H1 (cell line): Measurements from ENCODE around the gene LAMP5. TPM values are rescaled to one million over a fixed set of nuclear protein-coding genes. Genes with fewer than 3 reads are reported as not detected.
A peak's percentile ranks its signal among the peaks of the same experiment; 100 is the strongest.

Experiments used
- CEBPB ChIP-seq: IDR thresholded peaks from 2 replicates; pipeline ENCODE4 v1.6.1; 2012; ENCODE audit warnings: low read depth, low read length
- CHD2 ChIP-seq: IDR thresholded peaks from 2 replicates; pipeline ENCODE4 v1.6.1; 2012; ENCODE audit warnings: low read length, improper control_type of control experiment
- CREB1 ChIP-seq: IDR thresholded peaks from 2 replicates; pipeline ENCODE4 v1.6.1; 2012; ENCODE audit warnings: inconsistent platforms
- CTBP2 ChIP-seq: IDR thresholded peaks from 2 replicates; pipeline ENCODE4 v1.7.0; 2011; ENCODE audit warnings: borderline replicate concordance, mild to moderate bottlenecking, moderate library complexity, mixed read lengths, low read length; ENCODE audit not compliant: insufficient read depth, insufficient read length
- EGR1 ChIP-seq: IDR thresholded peaks from 2 replicates; pipeline ENCODE4 v1.6.1; 2011; ENCODE audit warnings: low read depth, low read length, borderline replicate concordance
- EZH2 ChIP-seq: fragments of 200-600 bp; sonication (generic); IDR thresholded peaks from 2 replicates; pipeline ENCODE4 v1.7.1; 2012; ENCODE audit warnings: low read depth, mild to moderate bottlenecking, moderate library complexity, low read length, inconsistent platforms; ENCODE audit not compliant: severe bottlenecking
- HDAC2 ChIP-seq, 2 experiments: fragments of 300-600 bp in 1 of 2; sonication (generic) in 1 of 2; IDR thresholded peaks; 2 replicates each; pipeline ENCODE4 v1.6.1; 2011 to 2012; ENCODE audit warnings: low read depth in 2 of 2, low read length in 2 of 2, mild to moderate bottlenecking in 2 of 2, moderate library complexity in 2 of 2, borderline replicate concordance in 1 of 2, inconsistent platforms in 1 of 2
- KDM1A ChIP-seq: fragments of 200-600, 300-600 bp; sonication (generic); IDR thresholded peaks from 2 replicates; pipeline ENCODE4 v1.7.1; 2016; ENCODE audit warnings: mild to moderate bottlenecking, low read length, borderline replicate concordance
- NRF1 ChIP-seq: IDR thresholded peaks from 2 replicates; pipeline ENCODE4 v1.6.1; 2011; ENCODE audit warnings: mild to moderate bottlenecking, low read depth, low read length, improper control_type of control experiment
- POLR2A ChIP-seq, 2 experiments: IDR thresholded peaks; 1 replicate in 1 of 2; 2 replicates in 1 of 2; pipeline ENCODE4 v1.6.1; 2011; ENCODE audit warnings: low read depth in 2 of 2, low read length in 2 of 2, mild to moderate bottlenecking in 2 of 2; ENCODE audit errors: control extremely low read depth in 1 of 2
- POLR2AphosphoS5 ChIP-seq: IDR thresholded peaks from 2 replicates; pipeline ENCODE4 v1.6.1; 2011; ENCODE audit warnings: low read depth, low read length
- RAD21 ChIP-seq, 2 experiments: IDR thresholded peaks in 1 of 2; conservative IDR thresholded peaks in 1 of 2; 2 replicates each; pipeline ENCODE4 v1.6.1; 2011; ENCODE audit warnings: low read depth in 2 of 2, low read length in 2 of 2, improper control_type of control experiment in 1 of 2, inconsistent platforms in 1 of 2, mild to moderate bottlenecking in 1 of 2, moderate library complexity in 1 of 2
- SAP30 ChIP-seq: fragments of 300-600 bp; sonication (generic); IDR thresholded peaks from 2 replicates; pipeline ENCODE4 v1.7.1; 2012; ENCODE audit warnings: low read length, moderate library complexity, mild to moderate bottlenecking, inconsistent platforms; ENCODE audit not compliant: insufficient read depth, insufficient replicate concordance
- SIN3A ChIP-seq, 2 experiments: IDR thresholded peaks in 1 of 2; conservative IDR thresholded peaks in 1 of 2; 2 replicates each; pipeline ENCODE4 v1.6.1; 2011 to 2012; ENCODE audit warnings: low read length in 2 of 2, improper control_type of control experiment in 1 of 2, low read depth in 1 of 2, mild to moderate bottlenecking in 1 of 2
- SIX5 ChIP-seq: IDR thresholded peaks from 2 replicates; pipeline ENCODE4 v1.6.1; 2011; ENCODE audit warnings: mild to moderate bottlenecking, low read depth, low read length
- SP2 ChIP-seq: IDR thresholded peaks from 2 replicates; pipeline ENCODE4 v1.6.1; 2012; ENCODE audit warnings: mild to moderate bottlenecking, low read length, inconsistent platforms
- TBP ChIP-seq: IDR thresholded peaks from 2 replicates; pipeline ENCODE4 v1.6.1; 2011; ENCODE audit warnings: low read depth, low read length, improper control_type of control experiment
- TEAD4 ChIP-seq: IDR thresholded peaks from 2 replicates; pipeline ENCODE4 v1.6.1; 2012; ENCODE audit warnings: low read depth, low read length, inconsistent platforms, mixed read lengths
- polyA plus RNA-seq, 7 experiments: library from polyadenylated mRNA; depleted of rRNA in 3 of 7; stranded (reverse) in 5 of 7; unstranded in 2 of 7; fragments of >200 nt in 5 of 7; fragments of 200-250 nt in 2 of 7; gene quantifications; 1 replicate in 5 of 7; 2 replicates in 1 of 7; 4 replicates in 1 of 7; pipeline versions ENCODE4 v1.2.1 to v1.2.3, GENCODE V29; 2011 to 2013; ENCODE audit warnings: missing spikeins in 2 of 7, mixed read lengths in 2 of 7
- total RNA-seq: library from RNA; stranded (reverse); fragmentation: NEBNext Ultra II Directional; extraction: Animal tissue kit (Norgen Biotek cat#: 25700); gene quantifications from 2 replicates; pipeline ENCODE4 v1.2.1, GENCODE V29; 2021
- TF ChIP-seq, protein P1 (sequence below): IDR thresholded peaks from 2 replicates; pipeline ENCODE4 v1.6.1; 2011; ENCODE audit warnings: low read depth, mild to moderate bottlenecking, low read length; ENCODE audit not compliant: insufficient read depth
- TF ChIP-seq, protein P2 (sequence below): IDR thresholded peaks from 2 replicates; pipeline ENCODE4 v1.6.1; 2012; ENCODE audit warnings: inconsistent platforms
- TF ChIP-seq, protein P3 (sequence below): IDR thresholded peaks from 2 replicates; pipeline ENCODE4 v1.6.1; 2012; ENCODE audit warnings: inconsistent platforms

Gene LAMP5
- total and polyA plus RNA-seq, 2 of the 8 experiments (the other 6 are each of a cell fraction or from before 2014, with no cell fraction given): 0.22 to 1.9 TPM

DNA sequence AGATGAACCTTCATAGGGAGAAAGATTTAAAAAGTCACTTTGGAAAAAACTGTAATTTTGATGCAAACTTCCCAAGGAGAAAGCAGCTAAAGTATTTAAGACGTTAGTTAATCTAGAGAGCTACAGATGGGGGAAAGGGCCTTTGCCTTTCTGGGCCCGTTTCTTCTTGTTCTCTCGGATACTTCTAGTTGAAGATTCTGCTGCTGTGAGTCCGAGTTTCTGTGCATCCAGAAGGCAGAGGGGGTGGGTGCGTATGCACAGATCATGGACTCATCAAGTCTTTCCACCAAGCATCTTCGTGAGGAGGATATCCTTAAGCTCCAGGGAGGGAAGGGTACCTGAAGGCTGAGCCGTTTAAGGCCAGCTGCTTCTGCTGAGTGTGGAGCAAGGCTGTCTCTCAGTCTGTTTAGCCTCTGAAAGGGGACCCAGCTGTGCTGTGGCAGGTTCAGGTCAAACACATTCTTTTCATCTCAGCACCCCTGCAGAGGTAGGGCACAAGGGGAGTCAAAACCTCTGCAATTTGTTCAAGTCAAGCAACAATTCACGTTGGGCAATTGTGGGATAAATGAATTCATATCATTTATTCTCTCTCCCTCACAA, 4.3 kb downstream of the LAMP5 start (continued):
- TF ChIP-seq, protein P1, sequence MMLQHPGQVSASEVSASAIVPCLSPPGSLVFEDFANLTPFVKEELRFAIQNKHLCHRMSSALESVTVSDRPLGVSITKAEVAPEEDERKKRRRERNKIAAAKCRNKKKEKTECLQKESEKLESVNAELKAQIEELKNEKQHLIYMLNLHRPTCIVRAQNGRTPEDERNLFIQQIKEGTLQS: no peak
- no peak for TF ChIP-seq TBP
- TF ChIP-seq, protein P2, sequence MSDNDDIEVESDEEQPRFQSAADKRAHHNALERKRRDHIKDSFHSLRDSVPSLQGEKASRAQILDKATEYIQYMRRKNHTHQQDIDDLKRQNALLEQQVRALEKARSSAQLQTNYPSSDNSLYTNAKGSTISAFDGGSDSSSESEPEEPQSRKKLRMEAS: peak; percentile 64
- peak; percentile 50 for TF ChIP-seq CTBP2
- TF ChIP-seq CHD2: no peak
- TF ChIP-seq SIN3A (conservative IDR thresholded peaks at IDR 0.05 in 1 of 2, IDR thresholded peaks at IDR 0.05 in 1 of 2; ENCODE audit: low read depth in 1 of 2, low read length in 2 of 2): peak; percentile 80 to 89; a peak in 3 of 4 replicates
- TF ChIP-seq KDM1A: no peak
- no peak for TF ChIP-seq CREB1
- no peak for TF ChIP-seq SIX5
- no peak; the same call in 1 of the 2 replicates for TF ChIP-seq POLR2AphosphoS5
- no peak for TF ChIP-seq SP2
- TF ChIP-seq TEAD4: peak; percentile 54; the same call in 1 of the 2 replicates
- no peak for TF ChIP-seq SAP30
- peak; percentile 31; the same call in 1 of the 2 replicates for TF ChIP-seq EGR1
- TF ChIP-seq POLR2A (IDR thresholded peaks at IDR 0.05; ENCODE audit: control extremely low read depth in 1 of 2, low read depth in 2 of 2, low read length in 2 of 2): no peak
- TF ChIP-seq HDAC2 (IDR thresholded peaks at IDR 0.05; ENCODE audit: borderline replicate concordance in 1 of 2, low read depth in 2 of 2, low read length in 2 of 2): peak; percentile 84 to 96; a peak in 2 of 4 replicates
- no peak for TF ChIP-seq CEBPB
- TF ChIP-seq NRF1: no peak
- peak in 1 of 2 experiments; percentile 19; a peak in 1 of 4 replicates for TF ChIP-seq RAD21 (IDR thresholded peaks at IDR 0.05 in 1 of 2, conservative IDR thresholded peaks at IDR 0.05 in 1 of 2; ENCODE audit: low read depth in 2 of 2, low read length in 2 of 2)
- TF ChIP-seq EZH2: no peak
- TF ChIP-seq, protein P3, sequence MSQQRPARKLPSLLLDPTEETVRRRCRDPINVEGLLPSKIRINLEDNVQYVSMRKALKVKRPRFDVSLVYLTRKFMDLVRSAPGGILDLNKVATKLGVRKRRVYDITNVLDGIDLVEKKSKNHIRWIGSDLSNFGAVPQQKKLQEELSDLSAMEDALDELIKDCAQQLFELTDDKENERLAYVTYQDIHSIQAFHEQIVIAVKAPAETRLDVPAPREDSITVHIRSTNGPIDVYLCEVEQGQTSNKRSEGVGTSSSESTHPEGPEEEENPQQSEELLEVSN: peak; percentile 57; the same call in 1 of the 2 replicates
